Measurements from ENCODE around the gene NRL.

DNA sequence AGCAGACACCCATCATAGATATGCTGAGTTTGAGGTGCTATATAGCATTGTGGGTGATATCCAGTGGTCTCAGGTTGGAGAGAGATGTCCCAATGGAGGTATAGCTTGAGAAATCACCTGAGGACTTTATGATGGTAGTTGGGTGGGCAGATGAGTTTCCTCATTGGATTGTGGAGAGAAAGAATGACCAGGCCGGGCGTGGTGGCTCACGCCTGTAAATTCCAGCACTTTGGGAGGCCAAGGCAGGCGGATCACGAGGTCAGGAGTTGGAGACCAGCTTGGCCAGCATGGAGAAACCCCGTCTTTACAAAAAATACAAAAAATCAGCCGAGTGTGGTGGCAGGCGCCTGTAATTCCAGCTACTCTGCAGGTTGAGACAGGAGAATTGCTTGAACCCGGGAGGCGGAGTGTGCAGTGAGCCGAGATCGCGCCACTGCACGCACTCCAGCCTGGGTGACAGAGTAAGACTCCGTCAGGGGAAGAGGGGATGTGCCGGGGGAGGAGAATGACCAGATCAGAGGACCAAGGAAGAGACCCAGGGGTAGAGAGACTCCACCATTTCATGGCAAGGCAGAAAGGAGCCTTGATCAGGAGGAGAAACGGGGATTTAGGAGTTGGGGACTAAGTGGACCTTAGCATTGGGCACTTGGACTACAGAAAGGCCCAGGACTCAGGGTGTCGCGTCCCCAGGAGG is 21.4 kb downstream of the NRL start:
- TF ChIP-seq CTCF (IDR thresholded peaks at IDR 0.05) (no peak), POLR2A (IDR thresholded peaks at IDR 0.05) (no peak), POLR2AphosphoS5 (IDR thresholded peaks at IDR 0.05) (no peak)
